ENCODE data around the gene CLASP1. TPM values are rescaled to one million over a fixed set of nuclear protein-coding genes. Genes with fewer than 3 reads are reported as not detected.
"Not testable (repeated sequence)": the region's sequence is repeated elsewhere in the genome, so short reads cannot be mapped to it uniquely, and the experiment has no call there.

The CLASP1 gene
- total and polyA plus RNA-seq, 8 donors, result 5.7 to 188 (median 20.8) TPM

DNA sequence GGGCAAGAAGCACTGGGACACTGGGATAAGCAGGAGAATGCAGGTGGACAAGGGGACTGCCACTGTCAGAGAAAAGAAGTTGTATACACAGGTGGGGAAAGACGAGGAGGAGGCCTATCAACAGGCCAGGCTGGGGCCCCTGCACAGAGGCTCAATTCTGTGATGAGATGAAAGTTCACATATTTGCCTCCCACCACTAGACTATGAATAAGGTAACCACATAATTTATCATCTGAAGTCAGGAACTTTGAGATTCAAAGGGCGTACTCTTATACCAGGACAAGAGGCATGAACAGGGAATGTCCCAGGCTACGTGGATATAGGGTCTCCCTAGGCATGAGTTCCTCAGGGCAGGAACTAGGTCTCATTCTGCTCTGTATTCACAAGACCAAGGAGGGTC is 84.4 kb downstream of the CLASP1 start:
- H3K4me3 ChIP-seq, result no peak overlapping the region
- intact Hi-C loops (cut with DNase I; ENCODE audit: low total_unique reads), result no loop called here
- H3K36me3 ChIP-seq, result peaks cover 0 to 5% (median 0%) of the 10 kb centered on the region in 4 donors
- H3K27me3 ChIP-seq, result no peaks in the 10 kb centered on the region
- peaks cover 0 to 57% (median 30%) of the 10 kb centered on the region in 4 donors for H3K4me1 ChIP-seq
- TF ChIP-seq EP300 (IDR thresholded peaks at IDR 0.05), result no peak
- no peak for TF ChIP-seq POLR2AphosphoS5 (IDR thresholded peaks at IDR 0.05)
- TF ChIP-seq, protein P1, sequence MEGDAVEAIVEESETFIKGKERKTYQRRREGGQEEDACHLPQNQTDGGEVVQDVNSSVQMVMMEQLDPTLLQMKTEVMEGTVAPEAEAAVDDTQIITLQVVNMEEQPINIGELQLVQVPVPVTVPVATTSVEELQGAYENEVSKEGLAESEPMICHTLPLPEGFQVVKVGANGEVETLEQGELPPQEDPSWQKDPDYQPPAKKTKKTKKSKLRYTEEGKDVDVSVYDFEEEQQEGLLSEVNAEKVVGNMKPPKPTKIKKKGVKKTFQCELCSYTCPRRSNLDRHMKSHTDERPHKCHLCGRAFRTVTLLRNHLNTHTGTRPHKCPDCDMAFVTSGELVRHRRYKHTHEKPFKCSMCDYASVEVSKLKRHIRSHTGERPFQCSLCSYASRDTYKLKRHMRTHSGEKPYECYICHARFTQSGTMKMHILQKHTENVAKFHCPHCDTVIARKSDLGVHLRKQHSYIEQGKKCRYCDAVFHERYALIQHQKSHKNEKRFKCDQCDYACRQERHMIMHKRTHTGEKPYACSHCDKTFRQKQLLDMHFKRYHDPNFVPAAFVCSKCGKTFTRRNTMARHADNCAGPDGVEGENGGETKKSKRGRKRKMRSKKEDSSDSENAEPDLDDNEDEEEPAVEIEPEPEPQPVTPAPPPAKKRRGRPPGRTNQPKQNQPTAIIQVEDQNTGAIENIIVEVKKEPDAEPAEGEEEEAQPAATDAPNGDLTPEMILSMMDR (IDR thresholded peaks at IDR 0.05), result no peak
- TF ChIP-seq POLR2A (IDR thresholded peaks at IDR 0.05), result no peak
- WGBS, 5 donors, result 81 to 93% (median 90%) methylated on average over 3 of the region's 3 CpGs
- no peak for DNase-seq
- H3K27ac ChIP-seq, result no peak overlapping the region
- H3K9me3 ChIP-seq, result no peaks in the 10 kb centered on the region

DNA sequence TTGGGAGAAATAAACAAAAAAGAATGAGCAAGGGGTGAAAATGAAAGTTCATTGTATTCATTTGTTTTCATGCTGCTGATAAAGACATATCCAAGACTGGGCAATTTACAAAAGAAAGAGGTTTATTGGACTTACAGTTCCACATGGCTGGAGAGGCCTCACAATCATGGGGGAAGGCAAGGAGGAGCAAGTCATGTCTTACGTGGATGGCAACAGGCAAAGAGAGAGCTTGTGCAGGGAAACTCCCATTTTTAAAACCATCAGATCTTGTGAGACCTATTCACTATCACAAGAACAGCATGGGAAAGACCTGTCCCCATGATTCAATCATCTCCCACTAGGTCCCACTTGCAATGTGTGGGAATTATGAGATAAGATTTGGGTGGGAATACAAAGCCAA is 85.5 kb downstream of the CLASP1 start:
- H3K4me3 ChIP-seq; H3K36me3 ChIP-seq; intact Hi-C loops (cut with DNase I; ENCODE audit: low total_unique reads); H3K27ac ChIP-seq; H3K9me3 ChIP-seq; DNase-seq; H3K27me3 ChIP-seq: not testable (repeated sequence)
- peaks cover 0 to 57% (median 30%) of the 10 kb centered on the region in 4 donors for H3K4me1 ChIP-seq
- 79 to 86% (median 81%) methylated on average over 1 of the region's 1 CpG for WGBS, 5 donors

DNA sequence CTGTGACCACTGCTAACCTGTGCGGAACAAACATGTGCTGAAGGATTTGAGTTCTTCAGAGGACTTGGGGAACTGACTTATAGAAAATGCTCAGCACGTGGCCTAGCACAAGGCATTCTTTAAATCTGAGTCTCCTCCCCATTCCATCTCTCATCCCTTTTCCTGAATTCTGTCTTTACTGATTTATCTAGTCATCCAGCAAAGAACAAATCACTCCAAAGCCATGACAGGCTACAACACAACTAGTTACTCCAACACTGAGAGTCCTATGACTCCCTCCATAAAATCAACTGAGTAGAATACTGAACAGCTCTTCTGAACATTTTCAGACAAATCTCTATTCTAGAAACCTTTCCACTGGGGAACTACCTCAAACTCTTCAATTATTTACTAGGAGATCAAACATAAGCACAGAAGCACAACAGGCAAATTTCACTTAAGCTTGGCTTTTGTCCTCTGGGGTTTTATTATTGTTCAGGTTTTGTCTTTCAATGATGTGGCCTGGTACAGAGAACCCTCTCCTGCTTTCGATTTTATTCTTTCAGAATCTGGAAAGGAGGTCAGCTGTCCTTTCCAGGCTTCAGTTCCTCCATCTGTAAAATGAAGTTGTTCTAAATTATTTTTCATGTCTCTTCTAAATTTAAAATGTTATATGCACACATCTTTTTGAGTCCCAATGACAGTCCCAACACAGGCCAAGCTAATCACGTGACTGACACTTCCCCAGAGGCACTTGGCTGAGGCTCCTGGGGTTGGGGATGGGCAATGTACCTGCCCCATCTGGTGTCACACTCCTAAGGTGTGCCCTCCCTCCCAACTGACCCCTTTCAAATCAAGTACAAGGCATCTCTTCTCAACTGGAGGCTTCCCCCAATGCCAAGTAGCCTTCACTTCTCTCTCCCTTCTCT is 86.7 kb downstream of the CLASP1 start:
- Histone ChIP-seq H3K4me1 (peaks cover 0 to 50% (median 27%) of the 10 kb centered on the region in 4 donors), H3K9me3 (no peaks in the 10 kb centered on the region), H3K4me3 (no peak overlapping the region), H3K27me3 (no peaks in the 10 kb centered on the region), H3K36me3 (no peaks in the 10 kb centered on the region), H3K27ac (no peak overlapping the region)
- WGBS, 5 donors, result 90 to 98% (median 92%) methylated on average over 4 of the region's 4 CpGs
- no peak for DNase-seq
- intact Hi-C loops (cut with DNase I; ENCODE audit: low total_unique reads), result no loop called here
- TF ChIP-seq EP300 (IDR thresholded peaks at IDR 0.05) (no peak), POLR2A (IDR thresholded peaks at IDR 0.05) (no peak), POLR2AphosphoS5 (IDR thresholded peaks at IDR 0.05) (no peak)
- TF ChIP-seq, protein P1 (IDR thresholded peaks at IDR 0.05), result no peak

DNA sequence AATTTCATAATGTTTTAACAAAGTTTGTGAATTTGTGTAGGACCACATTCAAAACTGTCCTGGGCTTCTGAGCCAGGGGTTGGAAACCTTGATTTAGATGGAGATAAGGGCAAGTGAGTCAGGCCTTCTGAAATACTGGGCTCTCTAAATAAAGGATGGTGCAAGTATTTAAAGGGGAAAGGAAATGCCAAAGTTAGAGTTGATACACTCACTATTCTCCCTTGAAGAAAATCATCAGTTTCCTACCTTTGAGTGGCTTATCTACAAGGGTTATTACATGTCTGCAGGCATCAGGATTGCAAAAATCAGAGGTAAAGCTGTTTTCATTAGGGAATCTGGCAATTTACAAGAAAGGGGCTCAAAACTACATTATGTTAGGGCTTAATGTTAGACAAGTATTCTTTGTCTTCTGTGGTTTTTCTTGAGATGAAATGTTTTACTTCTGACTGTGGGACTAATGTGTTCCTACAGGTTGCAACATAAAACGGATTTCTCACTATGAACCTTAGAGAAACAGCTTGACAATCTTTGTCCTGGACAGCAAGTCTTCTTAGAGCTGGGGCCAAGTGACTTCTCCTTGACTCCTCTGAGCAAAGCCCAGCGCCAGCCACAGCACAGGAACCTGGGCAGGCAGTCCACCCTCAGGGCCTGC is 87.5 kb downstream of the CLASP1 start:
- H3K4me3 ChIP-seq, result no peak overlapping the region
- peaks cover 4 to 50% (median 25%) of the 10 kb centered on the region in 4 donors for H3K4me1 ChIP-seq
- DNase-seq, result no peak
- TF ChIP-seq POLR2AphosphoS5 (IDR thresholded peaks at IDR 0.05), result no peak
- TF ChIP-seq, protein P1 (IDR thresholded peaks at IDR 0.05), result no peak
- TF ChIP-seq EP300 (IDR thresholded peaks at IDR 0.05), result no peak
- no peak for TF ChIP-seq POLR2A (IDR thresholded peaks at IDR 0.05)
- WGBS, 5 donors, result 86 to 92% (median 90%) methylated on average over 2 of the region's 2 CpGs
- H3K9me3 ChIP-seq, result no peaks in the 10 kb centered on the region
- intact Hi-C loops (cut with DNase I; ENCODE audit: low total_unique reads), result no loop called here
- no peaks in the 10 kb centered on the region for H3K36me3 ChIP-seq
- no peak overlapping the region for H3K27ac ChIP-seq
- H3K27me3 ChIP-seq, result no peaks in the 10 kb centered on the region

Data from stomach (tissue), 9 donors.